Transverse colon (tissue), 4 donors: ENCODE data around the gene TCAIM.

Experiments used
- CTCF ChIP-seq, 5 experiments: fragments of 200-600 bp in 3 of 5; fragments of 450-650 bp in 2 of 5; sonication (generic) in 3 of 5; IDR thresholded peaks; 1 replicate in 2 of 5; 2 replicates in 3 of 5; pipeline ENCODE4 v1.5.1; 2016 to 2017; ENCODE audit warnings: antibody characterized with exemption in 5 of 5, inconsistent platforms in 3 of 5, mild to moderate bottlenecking in 2 of 5, moderate library complexity in 1 of 5
- EP300 ChIP-seq: sonication (generic); formaldehyde crosslinking; IDR thresholded peaks from one replicate; pipeline ENCODE4 v1.6.1; 2017; ENCODE audit warnings: antibody characterized with exemption, low read depth
- POLR2A ChIP-seq: fragments of 450-650 bp; IDR thresholded peaks from one replicate; pipeline ENCODE4 v1.6.1; 2016; ENCODE audit warnings: antibody characterized with exemption, mild to moderate bottlenecking, moderate library complexity
- POLR2AphosphoS5 ChIP-seq, 3 donors: sonication (generic); formaldehyde crosslinking; IDR thresholded peaks; one replicate each; pipeline ENCODE4 v1.6.1; 2016; ENCODE audit warnings: antibody characterized with exemption in 3 of 3

- TF ChIP-seq CTCF (IDR thresholded peaks at IDR 0.05) (no peak), POLR2AphosphoS5 (IDR thresholded peaks at IDR 0.05) (no peak), POLR2A (no peak), EP300 (no peak)
Observed at GRCh38 chr3:44398853-44399252, 60.3 kb downstream of the TCAIM start.
